GM13976 (cell line): Measurements from ENCODE around the gene BRPF3.
"Not testable (repeated sequence)": the region's sequence is repeated elsewhere in the genome, so short reads cannot be mapped to it uniquely, and the experiment has no call there.

Experiments used
- DNase-seq: peaks from one replicate; pipeline ENCODE4 v3.0.0; 2012; ENCODE audit warnings: low spot score
- CTCF ChIP-seq: IDR thresholded peaks from 2 replicates; pipeline ENCODE4 v1.5.1; 2012; ENCODE audit warnings: borderline replicate concordance, mild to moderate bottlenecking; ENCODE audit not compliant: insufficient read depth; ENCODE audit errors: extremely low read depth, missing control alignments, control extremely low read depth
- in situ Hi-C: fragments of 300-500 bp; cut with MboI; formaldehyde crosslinking; loops from one replicate; pipeline ENCODE4 v1.12.0; 2022; ENCODE audit warnings: low sequenced_read_pairs, mixed read lengths, inconsistent platforms; ENCODE audit not compliant: unreplicated experiment

Gene BRPF3

GRCh38 chr6:36216559-36216958 is 20.0 kb downstream of the BRPF3 start:
- in situ Hi-C loops = no loop called here
- TF ChIP-seq CTCF = no peak
- DNase-seq = no peak

GRCh38 chr6:36217188-36217587 is 20.6 kb downstream of the BRPF3 start:
- no peak for TF ChIP-seq CTCF
- DNase-seq = no peak

GRCh38 chr6:36217946-36218345 is 21.4 kb downstream of the BRPF3 start:
- no peak for DNase-seq
- in situ Hi-C loops = no loop called here
- no peak for TF ChIP-seq CTCF

More at GRCh38 chr6:36217188-36217587, 20.6 kb downstream of the BRPF3 start:
- in situ Hi-C loops = no loop called here

GRCh38 chr6:36218516-36218915 is 22.0 kb downstream of the BRPF3 start:
- in situ Hi-C loops, DNase-seq: not testable (repeated sequence)

- DNase-seq = no peak
- in situ Hi-C loops = no loop called here
- no peak for TF ChIP-seq CTCF
Observed at GRCh38 chr6:36219081-36219480, 22.5 kb downstream of the BRPF3 start.

- no peak for TF ChIP-seq CTCF
- no peak for DNase-seq
- in situ Hi-C loops = no loop called here
Observed at GRCh38 chr6:36220226-36220625, 23.7 kb downstream of the BRPF3 start.

- in situ Hi-C loops = no loop called here
- no peak for TF ChIP-seq CTCF
- no peak for DNase-seq
Observed at GRCh38 chr6:36221674-36222073, 25.1 kb downstream of the BRPF3 start.

GRCh38 chr6:36222924-36223323 is 26.4 kb downstream of the BRPF3 start:
- DNase-seq = no peak
- no peak for TF ChIP-seq CTCF
- in situ Hi-C loops = no loop called here
